ENCODE data around the gene ZNF189.

Gene ZNF189

DNA sequence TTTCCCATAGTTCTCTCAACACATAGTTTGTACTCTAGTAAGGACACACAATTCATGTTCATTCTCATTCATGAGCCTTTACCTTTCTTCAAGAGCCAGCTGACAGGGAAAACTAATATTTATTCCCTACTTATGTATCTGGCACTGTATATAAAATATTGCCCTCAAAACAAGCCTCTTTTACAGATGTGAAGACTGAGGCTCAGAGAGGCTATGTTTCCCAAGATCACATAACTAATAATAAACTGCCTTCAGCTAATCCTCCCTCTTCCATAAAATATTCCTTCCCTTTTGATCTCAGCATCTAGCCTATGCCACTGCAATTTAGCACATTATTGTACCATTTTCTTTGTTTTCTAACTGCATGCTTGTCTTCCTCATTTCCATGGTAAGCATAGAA is 18.7 kb downstream of the ZNF189 start:
- Mint-ChIP-seq H3K27ac (no peak overlapping the region), H3K4me1 (peaks cover 13% of the 10 kb centered on the region), H3K9me3 (peaks cover 36% of the 10 kb centered on the region), H3K27me3 (ENCODE audit: low read depth) (no peaks in the 10 kb centered on the region), H3K4me3 (no peak overlapping the region), H3K36me3 (ENCODE audit: low read depth) (peaks cover 44% of the 10 kb centered on the region)
- TF ChIP-seq CTCF (IDR thresholded peaks at IDR 0.05; ENCODE audit: unreplicated experiment in 3 of 3) = no peak

GRCh38 chr9:101417977-101418376 is 19.3 kb downstream of the ZNF189 start:
- peaks cover 38% of the 10 kb centered on the region for H3K36me3 Mint-ChIP-seq (ENCODE audit: low read depth)
- TF ChIP-seq CTCF (IDR thresholded peaks at IDR 0.05; ENCODE audit: unreplicated experiment in 3 of 3) = no peak
- no peak overlapping the region for H3K27ac Mint-ChIP-seq
- H3K4me1 Mint-ChIP-seq = peaks cover 13% of the 10 kb centered on the region
- no peaks in the 10 kb centered on the region for H3K27me3 Mint-ChIP-seq (ENCODE audit: low read depth)
- peaks cover 31% of the 10 kb centered on the region for H3K9me3 Mint-ChIP-seq
- no peak overlapping the region for H3K4me3 Mint-ChIP-seq

- Mint-ChIP-seq H3K27me3 (ENCODE audit: low read depth) (no peaks in the 10 kb centered on the region), H3K4me1 (peaks cover 13% of the 10 kb centered on the region), H3K9me3 (peaks cover 23% of the 10 kb centered on the region), H3K4me3 (no peak overlapping the region), H3K36me3 (ENCODE audit: low read depth) (peaks cover 30% of the 10 kb centered on the region), H3K27ac (peak overlapping the region in 1 of 3 experiments; percentile 7)
- TF ChIP-seq CTCF (IDR thresholded peaks at IDR 0.05; ENCODE audit: unreplicated experiment in 3 of 3) = no peak
These were observed 20.1 kb downstream of the ZNF189 start for GRCh38 chr9:101418518-101419430.

DNA sequence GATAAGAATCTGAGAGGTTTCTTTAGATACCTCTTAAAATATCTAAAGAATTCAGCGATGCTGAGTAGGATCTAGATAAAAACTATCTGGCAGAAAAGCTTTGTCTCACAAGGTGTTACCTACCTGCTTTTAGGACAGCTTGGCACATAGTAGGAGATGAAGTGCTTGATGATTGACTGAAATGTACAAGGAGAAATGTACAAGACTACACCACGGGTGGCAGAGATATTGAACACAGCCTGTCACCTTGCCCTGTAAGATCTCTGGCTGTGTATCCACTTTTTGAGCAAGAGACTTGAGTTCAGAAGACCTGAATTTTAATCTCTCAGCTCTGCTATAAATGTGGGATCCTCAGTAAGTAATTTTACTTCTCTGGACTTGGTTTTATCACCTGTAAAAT is 21.2 kb downstream of the ZNF189 start:
- peaks cover 13% of the 10 kb centered on the region for H3K4me1 Mint-ChIP-seq
- TF ChIP-seq CTCF (IDR thresholded peaks at IDR 0.05; ENCODE audit: unreplicated experiment in 3 of 3) = no peak
- peaks cover 17% of the 10 kb centered on the region for H3K9me3 Mint-ChIP-seq
- H3K4me3 Mint-ChIP-seq = no peak overlapping the region
- H3K27ac Mint-ChIP-seq = no peak overlapping the region
- H3K27me3 Mint-ChIP-seq (ENCODE audit: low read depth) = no peaks in the 10 kb centered on the region
- H3K36me3 Mint-ChIP-seq (ENCODE audit: low read depth) = peaks cover 19% of the 10 kb centered on the region

DNA sequence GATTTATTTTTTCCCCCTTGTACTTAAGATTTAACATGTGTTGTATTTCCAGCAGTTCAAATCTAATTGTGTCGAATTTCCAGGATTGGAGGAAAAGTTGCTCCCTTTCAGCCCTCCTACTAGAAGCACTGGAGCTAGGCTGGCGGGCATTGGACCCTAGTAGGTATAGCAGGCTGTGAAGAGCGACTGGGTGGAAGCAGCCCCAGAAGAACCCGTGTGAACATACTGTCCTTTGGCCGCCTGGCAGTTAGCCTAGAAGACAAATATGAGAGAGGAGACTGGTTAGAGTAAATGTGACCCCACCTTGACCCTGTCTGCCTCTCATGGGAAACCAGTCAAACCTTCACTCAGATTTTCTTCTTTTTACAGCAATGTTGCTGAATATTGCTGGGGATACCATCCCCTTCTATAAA is 23.0 kb downstream of the ZNF189 start:
- H3K36me3 Mint-ChIP-seq (ENCODE audit: low read depth) = peaks cover 11% of the 10 kb centered on the region
- no peaks in the 10 kb centered on the region for H3K27me3 Mint-ChIP-seq (ENCODE audit: low read depth)
- peaks cover 13% of the 10 kb centered on the region for H3K4me1 Mint-ChIP-seq
- H3K9me3 Mint-ChIP-seq = peaks cover 9% of the 10 kb centered on the region
- no peak overlapping the region for H3K4me3 Mint-ChIP-seq
- TF ChIP-seq CTCF (IDR thresholded peaks at IDR 0.05; ENCODE audit: unreplicated experiment in 3 of 3) = no peak
- peak overlapping the region in 1 of 3 experiments; percentile 18 for H3K27ac Mint-ChIP-seq

DNA sequence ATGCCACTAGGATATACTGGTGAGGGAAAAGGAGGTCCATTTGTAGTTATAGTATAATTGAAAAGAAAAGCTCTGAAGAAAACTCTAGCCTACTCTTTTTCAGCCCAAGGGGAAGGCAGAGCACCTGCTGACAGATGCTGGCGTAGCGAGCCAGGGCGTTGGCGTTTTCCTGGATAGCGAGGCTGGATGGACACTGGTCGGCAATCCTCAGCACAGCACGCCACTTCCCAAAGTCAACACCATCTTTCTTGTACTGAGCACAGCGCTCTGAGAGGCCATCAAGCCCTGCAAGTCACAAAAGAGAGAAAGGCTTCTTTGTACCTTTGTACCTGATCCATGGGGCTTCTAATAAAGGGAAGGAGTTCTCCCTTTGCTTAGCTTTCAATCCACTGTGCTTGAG is 28.7 kb downstream of the ZNF189 start:
- H3K27me3 Mint-ChIP-seq (ENCODE audit: low read depth) = peaks cover 3% of the 10 kb centered on the region
- no peaks in the 10 kb centered on the region for H3K4me1 Mint-ChIP-seq
- no peak overlapping the region for H3K4me3 Mint-ChIP-seq
- no peak overlapping the region for H3K27ac Mint-ChIP-seq
- no peaks in the 10 kb centered on the region for H3K9me3 Mint-ChIP-seq
- TF ChIP-seq CTCF (IDR thresholded peaks at IDR 0.05; ENCODE audit: unreplicated experiment in 3 of 3) = no peak
- no peaks in the 10 kb centered on the region for H3K36me3 Mint-ChIP-seq (ENCODE audit: low read depth)
